Measurements from ENCODE around the gene THSD7A. TPM values are rescaled to one million over a fixed set of nuclear protein-coding genes. Genes with fewer than 3 reads are reported as not detected.

THSD7A gene
- total and polyA plus RNA-seq, 2 donors from 2014 or later = 5.1 to 24.3 TPM

- Histone ChIP-seq H3K27ac (ENCODE audit: low read depth in 2 of 2, low read length in 2 of 2) (no peak overlapping the region), H3K27me3 (ENCODE audit: control insufficient read depth, insufficient read depth, low read length) (no peaks in the 10 kb centered on the region), H3K4me3 (ENCODE audit: low read length in 3 of 3) (no peak overlapping the region), H3K9me3 (ENCODE audit: control insufficient read depth in 2 of 3, insufficient read depth in 1 of 3, low read length in 3 of 3) (no peaks in the 10 kb centered on the region), H3K9ac (ENCODE audit: low read length in 3 of 3) (no peak overlapping the region), H3K36me3 (ENCODE audit: control insufficient read depth in 2 of 3, insufficient read depth in 3 of 3, low read length in 3 of 3) (no peaks in the 10 kb centered on the region), H3K4me1 (ENCODE audit: control insufficient read depth in 2 of 3, insufficient read depth in 2 of 3, low read depth in 1 of 3, low read length in 3 of 3) (peaks cover 0 to 2% (median 0%) of the 10 kb centered on the region in 3 donors)
- no peak for FAIRE-seq
- TF ChIP-seq, protein P1, sequence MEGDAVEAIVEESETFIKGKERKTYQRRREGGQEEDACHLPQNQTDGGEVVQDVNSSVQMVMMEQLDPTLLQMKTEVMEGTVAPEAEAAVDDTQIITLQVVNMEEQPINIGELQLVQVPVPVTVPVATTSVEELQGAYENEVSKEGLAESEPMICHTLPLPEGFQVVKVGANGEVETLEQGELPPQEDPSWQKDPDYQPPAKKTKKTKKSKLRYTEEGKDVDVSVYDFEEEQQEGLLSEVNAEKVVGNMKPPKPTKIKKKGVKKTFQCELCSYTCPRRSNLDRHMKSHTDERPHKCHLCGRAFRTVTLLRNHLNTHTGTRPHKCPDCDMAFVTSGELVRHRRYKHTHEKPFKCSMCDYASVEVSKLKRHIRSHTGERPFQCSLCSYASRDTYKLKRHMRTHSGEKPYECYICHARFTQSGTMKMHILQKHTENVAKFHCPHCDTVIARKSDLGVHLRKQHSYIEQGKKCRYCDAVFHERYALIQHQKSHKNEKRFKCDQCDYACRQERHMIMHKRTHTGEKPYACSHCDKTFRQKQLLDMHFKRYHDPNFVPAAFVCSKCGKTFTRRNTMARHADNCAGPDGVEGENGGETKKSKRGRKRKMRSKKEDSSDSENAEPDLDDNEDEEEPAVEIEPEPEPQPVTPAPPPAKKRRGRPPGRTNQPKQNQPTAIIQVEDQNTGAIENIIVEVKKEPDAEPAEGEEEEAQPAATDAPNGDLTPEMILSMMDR (IDR thresholded peaks at IDR 0.05; ENCODE audit: borderline replicate concordance, extremely low read depth, insufficient read depth) = no peak
- intact Hi-C loops (cut with DNase I) = no loop called here
- DNase-seq = no peak
These were observed 12.1 kb downstream of the THSD7A start for GRCh38 chr7:11819947-11820346.

DNA sequence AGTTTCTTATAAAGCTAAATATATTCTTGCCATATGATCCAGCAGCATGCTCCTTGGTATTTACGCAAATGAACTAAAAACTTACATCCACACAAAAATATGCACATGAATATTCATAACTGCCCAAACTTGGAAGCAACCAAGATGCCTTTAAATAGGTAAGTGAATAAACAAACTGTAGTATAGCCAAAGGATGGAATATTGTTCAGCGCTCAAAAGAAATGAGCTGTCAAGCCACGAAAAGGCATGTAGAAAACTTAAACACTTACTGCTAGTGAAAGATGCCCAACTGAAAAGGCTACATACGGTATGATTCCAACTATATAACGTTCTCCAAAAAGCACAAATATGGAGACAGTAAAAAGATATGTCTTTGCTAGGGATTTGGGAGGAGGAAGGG, 12.7 kb downstream of the THSD7A start:
- no peak overlapping the region for H3K4me3 ChIP-seq (ENCODE audit: low read length in 3 of 3)
- no peak for DNase-seq
- H3K4me1 ChIP-seq (ENCODE audit: control insufficient read depth in 2 of 3, insufficient read depth in 2 of 3, low read depth in 1 of 3, low read length in 3 of 3) = peaks cover 0 to 2% (median 0%) of the 10 kb centered on the region in 3 donors
- H3K27ac ChIP-seq (ENCODE audit: low read depth in 2 of 2, low read length in 2 of 2) = no peak overlapping the region
- H3K9me3 ChIP-seq (ENCODE audit: control insufficient read depth in 2 of 3, insufficient read depth in 1 of 3, low read length in 3 of 3) = no peaks in the 10 kb centered on the region
- no peak for FAIRE-seq
- intact Hi-C loops (cut with DNase I) = no loop called here
- TF ChIP-seq, protein P1 (IDR thresholded peaks at IDR 0.05; ENCODE audit: borderline replicate concordance, extremely low read depth, insufficient read depth) = no peak
- H3K27me3 ChIP-seq (ENCODE audit: control insufficient read depth, insufficient read depth, low read length) = no peaks in the 10 kb centered on the region
- H3K36me3 ChIP-seq (ENCODE audit: control insufficient read depth in 2 of 3, insufficient read depth in 3 of 3, low read length in 3 of 3) = no peaks in the 10 kb centered on the region
- H3K9ac ChIP-seq (ENCODE audit: low read length in 3 of 3) = no peak overlapping the region

GRCh38 chr7:11818281-11818680, 13.7 kb downstream of the THSD7A start:
- intact Hi-C loops (cut with DNase I) = no loop called here
- no peaks in the 10 kb centered on the region for H3K36me3 ChIP-seq (ENCODE audit: control insufficient read depth in 2 of 3, insufficient read depth in 3 of 3, low read length in 3 of 3)
- H3K27ac ChIP-seq (ENCODE audit: low read depth in 2 of 2, low read length in 2 of 2) = no peak overlapping the region
- peaks cover 0 to 2% (median 0%) of the 10 kb centered on the region in 3 donors for H3K4me1 ChIP-seq (ENCODE audit: control insufficient read depth in 2 of 3, insufficient read depth in 2 of 3, low read depth in 1 of 3, low read length in 3 of 3)
- DNase-seq (peak in 1 of 5 donors; percentile 18), FAIRE-seq (no peak)
- no peak overlapping the region for H3K4me3 ChIP-seq (ENCODE audit: low read length in 3 of 3)
- H3K9me3 ChIP-seq (ENCODE audit: control insufficient read depth in 2 of 3, insufficient read depth in 1 of 3, low read length in 3 of 3) = no peaks in the 10 kb centered on the region
- TF ChIP-seq, protein P1 (IDR thresholded peaks at IDR 0.05; ENCODE audit: borderline replicate concordance, extremely low read depth, insufficient read depth) = no peak
- H3K27me3 ChIP-seq (ENCODE audit: control insufficient read depth, insufficient read depth, low read length) = no peaks in the 10 kb centered on the region
- no peak overlapping the region for H3K9ac ChIP-seq (ENCODE audit: low read length in 3 of 3)
